Measurements from ENCODE around the gene PEAK1.
"Not testable (repeated sequence)": the region's sequence is repeated elsewhere in the genome, so short reads cannot be mapped to it uniquely, and the experiment has no call there.

DNA sequence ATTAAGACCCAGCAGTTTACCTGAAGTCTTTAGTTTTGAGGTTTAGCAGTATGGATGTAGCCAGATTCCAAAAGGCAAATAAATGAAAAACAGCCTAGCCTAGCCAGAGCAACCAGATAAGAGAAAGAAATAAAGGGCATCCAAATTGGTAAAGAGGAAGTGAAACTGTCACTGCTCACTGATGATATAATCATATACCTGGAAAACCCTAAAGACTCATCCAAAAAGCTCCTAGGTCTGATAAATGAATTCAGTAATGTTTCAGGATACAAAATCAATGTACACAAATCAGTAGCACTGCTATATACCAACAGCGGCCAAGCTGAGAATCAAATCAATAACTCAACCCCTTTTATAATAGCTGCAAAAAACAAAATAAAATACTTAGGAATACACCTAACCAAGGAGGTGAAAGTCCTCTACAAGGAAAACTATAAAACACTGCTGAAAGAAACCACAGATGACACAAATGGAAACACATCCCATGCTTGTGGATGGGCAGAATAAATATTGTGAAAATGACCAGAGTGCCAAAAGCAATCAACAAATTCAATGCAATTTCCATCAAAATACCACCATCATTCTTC lies 13.6 kb downstream of the PEAK1 start:
- not testable (repeated sequence) for TF ChIP-seq POLR2A (IDR thresholded peaks at IDR 0.05)
- TF ChIP-seq, protein P1, sequence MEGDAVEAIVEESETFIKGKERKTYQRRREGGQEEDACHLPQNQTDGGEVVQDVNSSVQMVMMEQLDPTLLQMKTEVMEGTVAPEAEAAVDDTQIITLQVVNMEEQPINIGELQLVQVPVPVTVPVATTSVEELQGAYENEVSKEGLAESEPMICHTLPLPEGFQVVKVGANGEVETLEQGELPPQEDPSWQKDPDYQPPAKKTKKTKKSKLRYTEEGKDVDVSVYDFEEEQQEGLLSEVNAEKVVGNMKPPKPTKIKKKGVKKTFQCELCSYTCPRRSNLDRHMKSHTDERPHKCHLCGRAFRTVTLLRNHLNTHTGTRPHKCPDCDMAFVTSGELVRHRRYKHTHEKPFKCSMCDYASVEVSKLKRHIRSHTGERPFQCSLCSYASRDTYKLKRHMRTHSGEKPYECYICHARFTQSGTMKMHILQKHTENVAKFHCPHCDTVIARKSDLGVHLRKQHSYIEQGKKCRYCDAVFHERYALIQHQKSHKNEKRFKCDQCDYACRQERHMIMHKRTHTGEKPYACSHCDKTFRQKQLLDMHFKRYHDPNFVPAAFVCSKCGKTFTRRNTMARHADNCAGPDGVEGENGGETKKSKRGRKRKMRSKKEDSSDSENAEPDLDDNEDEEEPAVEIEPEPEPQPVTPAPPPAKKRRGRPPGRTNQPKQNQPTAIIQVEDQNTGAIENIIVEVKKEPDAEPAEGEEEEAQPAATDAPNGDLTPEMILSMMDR (IDR thresholded peaks at IDR 0.05) = not testable (repeated sequence)
